Esophagus muscularis mucosa (tissue), 4 donors: ENCODE measurements around the gene RUSF1. TPM values are rescaled to one million over a fixed set of nuclear protein-coding genes. Genes with fewer than 3 reads are reported as not detected.

Source experiments
- DNase-seq: peaks from one replicate; pipeline ENCODE4 v3.0.0-alpha.2; 2017; ENCODE audit errors: extremely low spot score
- H3K27ac ChIP-seq, 4 donors: fragments of 200-600 bp; sonication (generic); replicated peaks in 1 of 4; 1 replicate in 3 of 4; 2 replicates in 1 of 4; pipeline ENCODE4 v1.5.1; 2016 to 2019; ENCODE audit warnings: mild to moderate bottlenecking in 1 of 4
- H3K27me3 ChIP-seq, 4 donors: fragments of 200-600 bp; sonication (generic); one replicate each; pipeline versions ENCODE4 v1.5.1 to v1.6.0; 2016 to 2019
- H3K36me3 ChIP-seq, 4 donors: fragments of 200-600 bp; sonication (generic); one replicate each; pipeline ENCODE4 v1.5.1; 2016 to 2019
- H3K4me1 ChIP-seq, 4 donors: fragments of 200-600 bp; sonication (generic); one replicate each; pipeline ENCODE4 v1.5.1; 2016 to 2019
- H3K4me3 ChIP-seq, 4 donors: fragments of 200-600 bp; sonication (generic); 1 replicate in 2 of 4; 2 replicates in 2 of 4; pipeline ENCODE4 v1.5.1; 2016 to 2019; ENCODE audit warnings: mild to moderate bottlenecking in 4 of 4, moderate library complexity in 1 of 4
- H3K9me3 ChIP-seq, 4 donors: fragments of 200-600 bp; sonication (generic); 1 replicate in 3 of 4; 2 replicates in 1 of 4; pipeline ENCODE4 v1.5.1; 2016 to 2019
- CTCF ChIP-seq, 3 experiments: fragments of 200-600 bp in 2 of 3; fragments of 450-650 bp in 1 of 3; sonication (generic) in 2 of 3; IDR thresholded peaks; one replicate each; pipeline ENCODE4 v1.5.1; 2017 to 2019; ENCODE audit warnings: antibody characterized with exemption in 3 of 3, mild to moderate bottlenecking in 2 of 3, moderate library complexity in 1 of 3
- EP300 ChIP-seq: sonication (generic); formaldehyde crosslinking; IDR thresholded peaks from one replicate; pipeline ENCODE4 v1.6.1; 2017; ENCODE audit warnings: antibody characterized with exemption
- POLR2A ChIP-seq: fragments of 450-650 bp; IDR thresholded peaks from one replicate; pipeline ENCODE4 v1.6.1; 2017; ENCODE audit warnings: antibody characterized with exemption, moderate library complexity, mild to moderate bottlenecking, low read depth
- POLR2AphosphoS5 ChIP-seq, 2 donors: sonication (generic); formaldehyde crosslinking; IDR thresholded peaks; one replicate each; pipeline ENCODE4 v1.6.1; 2017; ENCODE audit warnings: antibody characterized with exemption in 2 of 2
- WGBS: methylation state at CpG from one replicate; pipeline ENCODE4 v1.1.5; 2018; 5-methylcytosine and 5-hydroxymethylcytosine counted together
- intact Hi-C: fragments of 100-400 bp; cut with DNase I; formaldehyde crosslinking; loops from one replicate; pipeline ENCODE4 v1.15.1; 2023
- total RNA-seq, 4 donors: library from RNA; depleted of rRNA; stranded (reverse); fragments of >200 nt; gene quantifications; one replicate each; pipeline versions ENCODE4 v1.1.0 to v1.2.1, GENCODE V29; 2016

RUSF1 gene
- total RNA-seq, 4 donors from 2014 or later = 32.4 to 51.3 (median 43.6) TPM

GRCh38 chr16:31536804-31537361, 28.7 kb upstream of the RUSF1 start:
- H3K36me3 ChIP-seq = no peaks in the 10 kb centered on the region
- WGBS = 69% methylated on average over 21 of the region's 21 CpGs
- no peak for DNase-seq
- peaks cover 0 to 5% (median 0%) of the 10 kb centered on the region in 4 donors for H3K9me3 ChIP-seq
- peak overlapping the region; percentile 45 to 51 (median 46) for H3K4me3 ChIP-seq
- H3K27ac ChIP-seq = no peak overlapping the region
- no peak for TF ChIP-seq POLR2A
- no peak for TF ChIP-seq CTCF (IDR thresholded peaks at IDR 0.05)
- no peak for TF ChIP-seq EP300
- TF ChIP-seq POLR2AphosphoS5 (IDR thresholded peaks at IDR 0.05) = no peak
- H3K27me3 ChIP-seq = peaks cover 0 to 54% (median 13%) of the 10 kb centered on the region in 4 donors
- H3K4me1 ChIP-seq = peaks cover 5 to 9% (median 8%) of the 10 kb centered on the region in 4 donors
- intact Hi-C loops = no loop called here

- Histone ChIP-seq H3K4me3 (no peak overlapping the region), H3K36me3 (no peaks in the 10 kb centered on the region), H3K4me1 (peaks cover 5 to 9% (median 8%) of the 10 kb centered on the region in 4 donors), H3K27ac (no peak overlapping the region), H3K9me3 (peaks cover 0 to 5% (median 0%) of the 10 kb centered on the region in 4 donors), H3K27me3 (peaks cover 0 to 59% (median 13%) of the 10 kb centered on the region in 4 donors)
- TF ChIP-seq EP300 = no peak
- no peak for TF ChIP-seq CTCF (IDR thresholded peaks at IDR 0.05)
- TF ChIP-seq POLR2AphosphoS5 (IDR thresholded peaks at IDR 0.05) = no peak
- no peak for TF ChIP-seq POLR2A
- WGBS = 54% methylated on average over 9 of the region's 9 CpGs
- intact Hi-C loops = no loop called here
- no peak for DNase-seq
Measured at GRCh38 chr16:31535737-31536136, 27.5 kb upstream of the RUSF1 start.

- H3K36me3 ChIP-seq = no peaks in the 10 kb centered on the region
- H3K27me3 ChIP-seq = peaks cover 0 to 59% (median 10%) of the 10 kb centered on the region in 4 donors
- no peak for DNase-seq
- H3K4me3 ChIP-seq = no peak overlapping the region
- no peak for TF ChIP-seq POLR2A
- intact Hi-C loops = no loop called here
- no peak overlapping the region for H3K27ac ChIP-seq
- WGBS = 78% methylated on average over 4 of the region's 4 CpGs
- no peaks in the 10 kb centered on the region for H3K9me3 ChIP-seq
- H3K4me1 ChIP-seq = peaks cover 7 to 26% (median 25%) of the 10 kb centered on the region in 4 donors
Measured at GRCh38 chr16:31532896-31533295, 24.7 kb upstream of the RUSF1 start.

DNA sequence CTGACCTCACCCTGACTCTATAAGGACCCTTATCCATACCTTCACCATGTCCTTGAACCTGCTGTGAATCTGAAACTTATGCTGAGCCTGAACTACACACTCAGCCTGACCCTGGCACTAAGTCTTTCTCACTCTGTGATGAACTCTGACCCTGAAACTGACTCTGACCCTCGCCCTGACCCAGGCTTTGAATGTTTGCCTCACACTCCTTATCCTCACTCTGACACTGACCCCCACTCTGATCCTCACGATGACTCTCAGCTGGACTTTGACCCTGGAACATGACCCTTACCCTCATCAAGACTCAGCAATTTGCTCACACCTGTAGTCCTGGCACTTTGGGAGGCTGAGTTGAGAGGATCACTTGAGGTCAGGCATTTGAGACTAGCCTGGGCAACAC, 23.9 kb upstream of the RUSF1 start:
- TF ChIP-seq CTCF (IDR thresholded peaks at IDR 0.05) (no peak), POLR2A (no peak), EP300 (no peak), POLR2AphosphoS5 (IDR thresholded peaks at IDR 0.05) (no peak)
- WGBS = 68% methylated on average over 2 of the region's 2 CpGs
- no peak overlapping the region for H3K4me3 ChIP-seq
- no peaks in the 10 kb centered on the region for H3K36me3 ChIP-seq
- H3K4me1 ChIP-seq = peaks cover 2 to 18% (median 17%) of the 10 kb centered on the region in 4 donors
- intact Hi-C loops = no loop called here
- no peaks in the 10 kb centered on the region for H3K9me3 ChIP-seq
- H3K27me3 ChIP-seq = peaks cover 0 to 56% (median 2%) of the 10 kb centered on the region in 4 donors
- H3K27ac ChIP-seq = no peak overlapping the region
- DNase-seq = no peak

DNA sequence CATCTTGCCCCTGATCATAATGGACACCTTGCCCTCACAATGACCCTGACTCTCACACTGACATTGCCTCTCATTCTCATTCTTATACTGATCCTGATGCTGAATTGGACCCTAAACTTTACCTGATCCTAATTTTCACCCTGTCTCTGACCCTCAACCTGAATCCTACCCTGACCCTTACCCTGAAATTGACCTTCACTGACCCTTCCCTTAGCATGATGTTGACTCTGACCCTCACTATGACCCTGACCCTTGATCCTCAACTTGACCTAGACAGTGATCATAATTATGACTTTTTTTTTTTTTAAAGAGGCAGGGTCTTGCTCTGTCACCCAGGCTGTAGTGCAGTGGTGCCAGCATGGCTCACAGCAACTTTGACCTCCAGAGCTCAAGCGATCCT, 22.9 kb upstream of the RUSF1 start:
- peaks cover 0 to 52% (median 0%) of the 10 kb centered on the region in 4 donors for H3K27me3 ChIP-seq
- intact Hi-C loops = no loop called here

More for the DNA sequence above, 22.9 kb upstream of the RUSF1 start:
- H3K27ac ChIP-seq = no peak overlapping the region
- no peaks in the 10 kb centered on the region for H3K36me3 ChIP-seq
- H3K9me3 ChIP-seq = no peaks in the 10 kb centered on the region
- no peak for DNase-seq
- 94% methylated on average over 1 of the region's 1 CpG for WGBS
- TF ChIP-seq POLR2A (no peak), EP300 (no peak), POLR2AphosphoS5 (IDR thresholded peaks at IDR 0.05) (no peak), CTCF (IDR thresholded peaks at IDR 0.05) (no peak)
- H3K4me1 ChIP-seq = peaks cover 2 to 17% (median 17%) of the 10 kb centered on the region in 4 donors
- no peak overlapping the region for H3K4me3 ChIP-seq
